Tibial artery (tissue), 4 donors: ENCODE measurements around the gene FOXL2NB.

Experiments
- DNase-seq, 2 donors: peaks; one replicate each; pipeline ENCODE4 v3.0.0-alpha.2; 2019
- H3K27ac ChIP-seq, 2 donors: fragments of 200-600 bp; sonication (generic) in 1 of 2; 1 replicate in 1 of 2; 2 replicates in 1 of 2; pipeline ENCODE4 v1.5.1; 2018 to 2019; ENCODE audit warnings: mild to moderate bottlenecking in 1 of 2
- H3K27me3 ChIP-seq, 2 donors: fragments of 200-600 bp; sonication (generic) in 1 of 2; one replicate each; pipeline versions ENCODE4 v1.5.1 to v1.6.0; 2016 to 2019
- H3K36me3 ChIP-seq, 3 donors: fragments of 200-600 bp; sonication (generic) in 2 of 3; one replicate each; pipeline ENCODE4 v1.5.1; 2016 to 2019; ENCODE audit warnings: mild to moderate bottlenecking in 2 of 3
- H3K4me1 ChIP-seq, 4 donors: fragments of 200-600 bp; sonication (generic) in 2 of 4; 1 replicate in 3 of 4; 2 replicates in 1 of 4; pipeline ENCODE4 v1.5.1; 2016 to 2019
- H3K4me3 ChIP-seq, 2 donors: fragments of 200-600 bp; sonication (generic) in 1 of 2; 1 replicate in 1 of 2; 2 replicates in 1 of 2; pipeline ENCODE4 v1.5.1; 2018 to 2019; ENCODE audit warnings: mild to moderate bottlenecking in 2 of 2
- H3K9me3 ChIP-seq, 3 donors: fragments of 200-600 bp; sonication (generic) in 1 of 3; one replicate each; pipeline ENCODE4 v1.5.1; 2016 to 2019
- intact Hi-C: fragments of 100-400 bp; cut with DNase I; formaldehyde crosslinking; loops from one replicate; pipeline ENCODE4 v1.15.0; 2023; ENCODE audit warnings: low total_unique reads
- TF ChIP-seq, protein P1 (sequence below), 2 experiments: fragments of 200-600 bp in 1 of 2; fragments of 450-650 bp in 1 of 2; IDR thresholded peaks; one replicate each; pipeline ENCODE4 v1.5.1; 2017 to 2019; ENCODE audit warnings: antibody characterized with exemption in 2 of 2, mild to moderate bottlenecking in 1 of 2, moderate library complexity in 1 of 2

FOXL2NB gene

GRCh38 chr3:138964264-138964663, 17.2 kb downstream of the FOXL2NB start:
- Histone ChIP-seq H3K4me3 (no peak overlapping the region), H3K9me3 (peaks cover 5 to 20% (median 10%) of the 10 kb centered on the region in 3 donors), H3K27ac (no peak overlapping the region), H3K4me1 (peaks cover 0 to 6% (median 0%) of the 10 kb centered on the region in 4 donors), H3K27me3 (peaks cover 0 to 36% of the 10 kb centered on the region in 2 donors), H3K36me3 (no peaks in the 10 kb centered on the region)
- DNase-seq: no peak
- TF ChIP-seq, protein P1, sequence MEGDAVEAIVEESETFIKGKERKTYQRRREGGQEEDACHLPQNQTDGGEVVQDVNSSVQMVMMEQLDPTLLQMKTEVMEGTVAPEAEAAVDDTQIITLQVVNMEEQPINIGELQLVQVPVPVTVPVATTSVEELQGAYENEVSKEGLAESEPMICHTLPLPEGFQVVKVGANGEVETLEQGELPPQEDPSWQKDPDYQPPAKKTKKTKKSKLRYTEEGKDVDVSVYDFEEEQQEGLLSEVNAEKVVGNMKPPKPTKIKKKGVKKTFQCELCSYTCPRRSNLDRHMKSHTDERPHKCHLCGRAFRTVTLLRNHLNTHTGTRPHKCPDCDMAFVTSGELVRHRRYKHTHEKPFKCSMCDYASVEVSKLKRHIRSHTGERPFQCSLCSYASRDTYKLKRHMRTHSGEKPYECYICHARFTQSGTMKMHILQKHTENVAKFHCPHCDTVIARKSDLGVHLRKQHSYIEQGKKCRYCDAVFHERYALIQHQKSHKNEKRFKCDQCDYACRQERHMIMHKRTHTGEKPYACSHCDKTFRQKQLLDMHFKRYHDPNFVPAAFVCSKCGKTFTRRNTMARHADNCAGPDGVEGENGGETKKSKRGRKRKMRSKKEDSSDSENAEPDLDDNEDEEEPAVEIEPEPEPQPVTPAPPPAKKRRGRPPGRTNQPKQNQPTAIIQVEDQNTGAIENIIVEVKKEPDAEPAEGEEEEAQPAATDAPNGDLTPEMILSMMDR (IDR thresholded peaks at IDR 0.05): no peak
- intact Hi-C loops: no loop called here

GRCh38 chr3:138964923-138965322, 17.9 kb downstream of the FOXL2NB start:
- Histone ChIP-seq H3K9me3 (peaks cover 5 to 20% (median 10%) of the 10 kb centered on the region in 3 donors), H3K27ac (no peak overlapping the region), H3K4me1 (peaks cover 0 to 6% (median 0%) of the 10 kb centered on the region in 4 donors), H3K4me3 (no peak overlapping the region), H3K36me3 (no peaks in the 10 kb centered on the region), H3K27me3 (peaks cover 0 to 33% of the 10 kb centered on the region in 2 donors)
- TF ChIP-seq, protein P1 (IDR thresholded peaks at IDR 0.05): no peak
- intact Hi-C loops: no loop called here
- no peak for DNase-seq

- H3K27ac ChIP-seq: no peak overlapping the region
- no peaks in the 10 kb centered on the region for H3K36me3 ChIP-seq
- peaks cover 0 to 14% of the 10 kb centered on the region in 2 donors for H3K27me3 ChIP-seq
- H3K4me1 ChIP-seq: no peaks in the 10 kb centered on the region
- H3K4me3 ChIP-seq: no peak overlapping the region
- H3K9me3 ChIP-seq: no peaks in the 10 kb centered on the region
- TF ChIP-seq, protein P1 (IDR thresholded peaks at IDR 0.05): no peak
- DNase-seq: no peak
- intact Hi-C loops: no loop called here
Measured at GRCh38 chr3:138971766-138972320, 24.8 kb downstream of the FOXL2NB start.

GRCh38 chr3:138972941-138973340, 25.9 kb downstream of the FOXL2NB start:
- Histone ChIP-seq H3K36me3 (no peaks in the 10 kb centered on the region), H3K4me1 (no peaks in the 10 kb centered on the region), H3K27ac (no peak overlapping the region), H3K9me3 (no peaks in the 10 kb centered on the region), H3K27me3 (peaks cover 0 to 14% of the 10 kb centered on the region in 2 donors), H3K4me3 (no peak overlapping the region)
- no peak for DNase-seq
- intact Hi-C loops: no loop called here
- TF ChIP-seq, protein P1 (IDR thresholded peaks at IDR 0.05): no peak

GRCh38 chr3:138974462-138974861, 27.4 kb downstream of the FOXL2NB start:
- no peak for DNase-seq
- H3K4me1 ChIP-seq: no peaks in the 10 kb centered on the region
- TF ChIP-seq, protein P1 (IDR thresholded peaks at IDR 0.05): no peak

More at GRCh38 chr3:138974462-138974861, 27.4 kb downstream of the FOXL2NB start:
- intact Hi-C loops: no loop called here
- Histone ChIP-seq H3K27me3 (peaks cover 0 to 14% of the 10 kb centered on the region in 2 donors), H3K4me3 (no peak overlapping the region), H3K9me3 (no peaks in the 10 kb centered on the region), H3K36me3 (no peaks in the 10 kb centered on the region), H3K27ac (no peak overlapping the region)
